A549 (cell line): ENCODE results near the gene ZGLP1. TPM values are rescaled to one million over a fixed set of nuclear protein-coding genes. Genes with fewer than 3 reads are reported as not detected.

ENCODE experiments used
- ATAC-seq, 2 experiments: fragments of 200-7000 bp in 1 of 2; fragments of >200 bp in 1 of 2; cut with Nextera tagmentation in 1 of 2; cut with Tn5 transposase in 1 of 2; 3 replicates each; pipeline versions ENCODE4 v1.8.0 to v1.9.1; 2018 to 2020; ENCODE audit warnings: mild to moderate bottlenecking in 1 of 2, moderate library complexity in 1 of 2
- CTCF ChIA-PET: fragments of 300-600 bp; sonication (Branson Sonifier 250); formaldehyde crosslinking; extraction: SDS; loops from one replicate; lab custom pipeline; 2021; ENCODE audit warnings: antibody characterized with exemption, inconsistent platforms; lab: Yijun Ruan, JAX
- POLR2A ChIA-PET: fragments of 350-600 bp; formaldehyde crosslinking; extraction: SDS; loops from one replicate; lab custom pipeline; 2021; ENCODE audit warnings: antibody characterized with exemption, inconsistent platforms; lab: Yijun Ruan, JAX
- DNase-seq, 2 experiments: peaks; one replicate each; pipeline versions ENCODE4 v3.0.0 to v3.0.0-alpha.2; 2011 to 2016; ENCODE audit warnings: low read depth in 1 of 2, low spot score in 1 of 2
- FAIRE-seq: peaks from 2 replicates; lab custom pipeline; 2011; peaks lifted over from hg19 to GRCh38; lab: Jason Lieb, UNC
- H3K27ac ChIP-seq, 2 experiments: fragments of >200 bp; sonication (Bioruptor Twin); formaldehyde crosslinking; 3 replicates each; pipeline ENCODE4 v1.5.1; 2016 to 2017
- H3K4me1 ChIP-seq: fragments of >200 bp; sonication (Bioruptor Twin); formaldehyde crosslinking; 3 replicates; pipeline ENCODE4 v1.6.1; 2016
- H3K4me2 ChIP-seq: fragments of >200 bp; sonication (Bioruptor Twin); formaldehyde crosslinking; 3 replicates; pipeline ENCODE4 v1.6.1; 2016
- H3K4me3 ChIP-seq: fragments of >200 bp; sonication (Bioruptor Twin); formaldehyde crosslinking; 3 replicates; pipeline ENCODE4 v1.5.1; 2016
- H3K9me3 ChIP-seq: fragments of >200 bp; sonication (Bioruptor Twin); formaldehyde crosslinking; 3 replicates; pipeline ENCODE4 v1.6.1; 2016
- BHLHE40 ChIP-seq: IDR thresholded peaks from 2 replicates; pipeline ENCODE4 v1.6.1; 2012; ENCODE audit warnings: low read depth, low read length, inconsistent platforms
- CHD4 ChIP-seq: fragments of 200-600 bp; sonication (generic); IDR thresholded peaks from 2 replicates; pipeline ENCODE4 v1.6.1; 2016; ENCODE audit warnings: antibody characterized with exemption, mild to moderate bottlenecking, borderline replicate concordance
- CTCF ChIP-seq: fragments of >200 bp; sonication (Bioruptor Twin); formaldehyde crosslinking; IDR thresholded peaks from 3 replicates; pipeline ENCODE4 v1.5.1; 2016
- EHMT2 ChIP-seq: fragments of 200-600 bp; sonication (generic); IDR thresholded peaks from 2 replicates; pipeline ENCODE4 v1.6.1; 2016; ENCODE audit warnings: antibody characterized with exemption, low read depth, mild to moderate bottlenecking, moderate library complexity
- EP300 ChIP-seq, 2 experiments: fragments of >200 bp; sonication (Bioruptor Twin); formaldehyde crosslinking; IDR thresholded peaks; 2 replicates in 1 of 2; 3 replicates in 1 of 2; pipeline ENCODE4 v1.6.1; 2016 to 2017
- FOSL2 ChIP-seq, 2 experiments: fragments of 450-650 bp in 1 of 2; fragments of >200 bp in 1 of 2; sonication (Bioruptor Twin) in 1 of 2; formaldehyde crosslinking; IDR thresholded peaks; 2 replicates each; pipeline versions ENCODE4 v1.5.0 to v1.6.1; 2016 to 2020; ENCODE audit warnings: mild to moderate bottlenecking in 1 of 2, moderate library complexity in 1 of 2
- FOXS1 ChIP-seq: fragments of 250-450 bp; sonication (Bioruptor Pico); IDR thresholded peaks from 2 replicates; pipeline ENCODE4 v1.5.0; 2020; ENCODE audit warnings: mild to moderate bottlenecking, moderate library complexity
- HDAC2 ChIP-seq: fragments of 200-600 bp; sonication (generic); IDR thresholded peaks from 2 replicates; pipeline ENCODE4 v1.6.1; 2016
- HEYL ChIP-seq: fragments of 250-450 bp; sonication (Bioruptor Pico); IDR thresholded peaks from 2 replicates; pipeline ENCODE4 v1.8.0; 2021; ENCODE audit warnings: mild to moderate bottlenecking, moderate library complexity
- HMGXB4 ChIP-seq: fragments of 250-450 bp; sonication (Bioruptor Pico); IDR thresholded peaks from 2 replicates; pipeline ENCODE4 v1.5.0; 2021; ENCODE audit warnings: mild to moderate bottlenecking, moderate library complexity, borderline replicate concordance
- HOXA7 ChIP-seq: fragments of 250-450 bp; sonication (Bioruptor Pico); IDR thresholded peaks from 2 replicates; pipeline ENCODE4 v1.5.0; 2020; ENCODE audit warnings: mild to moderate bottlenecking, moderate library complexity
- HOXB5 ChIP-seq: fragments of 250-450 bp; sonication (Bioruptor Pico); IDR thresholded peaks from 2 replicates; pipeline ENCODE4 v1.5.0; 2020; ENCODE audit warnings: mild to moderate bottlenecking, moderate library complexity
- JUNB ChIP-seq: fragments of >200 bp; sonication (Bioruptor Twin); formaldehyde crosslinking; IDR thresholded peaks from 2 replicates; pipeline ENCODE4 v1.6.1; 2016
- KDM1A ChIP-seq: fragments of 200-600 bp; sonication (generic); IDR thresholded peaks from 2 replicates; pipeline ENCODE4 v1.6.1; 2016; ENCODE audit warnings: low read depth, mild to moderate bottlenecking
- KDM5A ChIP-seq: fragments of 200-600 bp; sonication (generic); IDR thresholded peaks from 2 replicates; pipeline ENCODE4 v1.6.1; 2016; ENCODE audit warnings: antibody characterized with exemption, mild to moderate bottlenecking
- MAFK ChIP-seq: fragments of 450-650 bp; IDR thresholded peaks from 2 replicates; pipeline ENCODE4 v1.6.1; 2014; ENCODE audit not compliant: partially characterized antibody
- MAX ChIP-seq: IDR thresholded peaks from 2 replicates; pipeline ENCODE4 v1.6.1; 2012
- MAZ ChIP-seq: fragments of 150-350 bp; IDR thresholded peaks from 2 replicates; pipeline ENCODE4 v1.6.1; 2014; ENCODE audit warnings: antibody characterized with exemption, low read depth, low read length, borderline replicate concordance
- POLR2AphosphoS2 ChIP-seq: conservative IDR thresholded peaks from 2 replicates; pipeline ENCODE4 v1.6.1; 2012; ENCODE audit warnings: low read length, improper control_type of control experiment, inconsistent platforms
- RAD21 ChIP-seq, 2 experiments: fragments of >200 bp in 1 of 2; sonication (Bioruptor Twin) in 1 of 2; formaldehyde crosslinking in 1 of 2; IDR thresholded peaks in 1 of 2; conservative IDR thresholded peaks in 1 of 2; 2 replicates in 1 of 2; 3 replicates in 1 of 2; pipeline ENCODE4 v1.6.1; 2012 to 2018; ENCODE audit warnings: inconsistent platforms in 1 of 2
- RFX5 ChIP-seq: fragments of 450-650 bp; IDR thresholded peaks from 2 replicates; pipeline ENCODE4 v1.7.1; 2014; ENCODE audit warnings: antibody characterized with exemption, mild to moderate bottlenecking, moderate library complexity
- SREBF2 ChIP-seq: fragments of 450-650 bp; IDR thresholded peaks from 2 replicates; pipeline ENCODE4 v1.6.1; 2014; ENCODE audit warnings: mild to moderate bottlenecking, moderate library complexity
- TFCP2L1 ChIP-seq: fragments of 250-450 bp; sonication (Bioruptor Pico); IDR thresholded peaks from 2 replicates; pipeline ENCODE4 v1.5.0; 2021; ENCODE audit warnings: mild to moderate bottlenecking
- TP53 ChIP-seq: fragments of 250-450 bp; sonication (Bioruptor Pico); IDR thresholded peaks from 2 replicates; pipeline ENCODE4 v1.5.0; 2021; ENCODE audit warnings: mild to moderate bottlenecking, moderate library complexity
- ZC3H11A ChIP-seq: fragments of 450-650 bp; IDR thresholded peaks from 2 replicates; pipeline ENCODE4 v1.6.1; 2014; ENCODE audit warnings: antibody characterized with exemption, mild to moderate bottlenecking
- ZFP36 ChIP-seq: fragments of 450-650 bp; IDR thresholded peaks from 2 replicates; pipeline ENCODE4 v1.6.1; 2014; ENCODE audit warnings: borderline replicate concordance; ENCODE audit not compliant: partially characterized antibody
- WGBS: methylation state at CpG from one replicate; pipeline ENCODE4 v1.1.6; 2017; ENCODE audit errors: missing lambda C conversion rate; 5-methylcytosine and 5-hydroxymethylcytosine counted together
- polyA plus RNA-seq, 4 experiments: library from polyadenylated mRNA; depleted of rRNA in 3 of 4; stranded (reverse); fragments of >200 nt; fragmentation: RNase III in 1 of 4; extraction: RNeasy Plus Mini Kit Qiagen cat#74134 plus additional on column Dnase treatment in 1 of 4; gene quantifications; 2 replicates in 3 of 4; 3 replicates in 1 of 4; pipeline ENCODE4 v1.2.3, GENCODE V29; 2011 to 2017
- TF ChIP-seq, protein P1 (sequence below): fragments of >200 bp; sonication (Bioruptor Twin); formaldehyde crosslinking; IDR thresholded peaks from 3 replicates; pipeline ENCODE4 v1.6.1; 2016

Gene ZGLP1
- polyA plus RNA-seq, 2 of the 4 experiments (the other 2 are of a cell fraction), result 0.84 to 1.9 TPM

DNA sequence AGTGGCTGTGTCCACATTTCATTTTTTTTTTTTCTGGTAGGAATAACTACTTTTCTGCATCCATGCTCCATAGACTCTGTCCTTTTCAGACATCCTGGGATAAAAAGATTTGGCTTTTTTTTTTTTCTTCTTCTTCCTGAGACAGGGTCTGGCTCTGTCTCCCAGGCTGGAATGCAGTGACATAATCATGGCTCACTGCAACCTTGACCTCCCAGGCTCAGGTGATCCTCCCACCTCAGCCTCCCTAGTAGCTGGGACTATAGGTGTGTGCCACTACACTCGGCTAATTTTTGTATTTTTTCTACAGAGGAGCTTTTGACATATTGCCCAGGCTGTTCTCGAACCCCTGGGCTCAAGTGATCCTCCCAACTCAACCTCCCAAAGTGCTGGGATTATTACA, 33.9 kb upstream of the ZGLP1 start:
- H3K4me3 ChIP-seq, result no peak overlapping the region
- no peaks in the 10 kb centered on the region for H3K4me1 ChIP-seq
- DNase-seq (no peak), FAIRE-seq (no peak), ATAC-seq (no peak)
- no peaks in the 10 kb centered on the region for H3K9me3 ChIP-seq
- WGBS, result 22% methylated on average over 2 of the region's 2 CpGs
- POLR2A ChIA-PET, result interaction anchor here (0.7 to 0.8 kb wide), 2 partner anchors 10 to 54 kb away, joined by 4 read pairs; partner anchors contain the start of genes ICAM5 and RAVER1
- TF ChIP-seq, protein P1, sequence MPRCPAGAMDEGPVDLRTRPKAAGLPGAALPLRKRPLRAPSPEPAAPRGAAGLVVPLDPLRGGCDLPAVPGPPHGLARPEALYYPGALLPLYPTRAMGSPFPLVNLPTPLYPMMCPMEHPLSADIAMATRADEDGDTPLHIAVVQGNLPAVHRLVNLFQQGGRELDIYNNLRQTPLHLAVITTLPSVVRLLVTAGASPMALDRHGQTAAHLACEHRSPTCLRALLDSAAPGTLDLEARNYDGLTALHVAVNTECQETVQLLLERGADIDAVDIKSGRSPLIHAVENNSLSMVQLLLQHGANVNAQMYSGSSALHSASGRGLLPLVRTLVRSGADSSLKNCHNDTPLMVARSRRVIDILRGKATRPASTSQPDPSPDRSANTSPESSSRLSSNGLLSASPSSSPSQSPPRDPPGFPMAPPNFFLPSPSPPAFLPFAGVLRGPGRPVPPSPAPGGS, result no peak
- TF ChIP-seq KDM5A (no peak), HOXB5 (CRISPR knock-in tag) (no peak)
- no peak overlapping the region for H3K4me2 ChIP-seq
- H3K27ac ChIP-seq, result no peak overlapping the region
- CTCF ChIA-PET, result interaction anchor here (0.6 to 1.6 kb wide), 6 partner anchors 10 to 84 kb away, joined by 3 to 6 read pairs (median 3); no protein-coding TSS in a partner anchor

- H3K4me2 ChIP-seq, result no peak overlapping the region
- ATAC-seq (no peak), DNase-seq (no peak), FAIRE-seq (no peak)
- H3K27ac ChIP-seq, result no peak overlapping the region
- TF ChIP-seq, protein P1, result no peak
- TF ChIP-seq CHD4, result no peak
- TF ChIP-seq JUNB, result no peak
- TF ChIP-seq FOSL2 (IDR thresholded peaks at IDR 0.05), result no peak
- no peak for TF ChIP-seq FOSL2 (CRISPR knock-in tag; IDR thresholded peaks at IDR 0.05)
- TF ChIP-seq KDM1A, result no peak
- no peak for TF ChIP-seq HEYL (CRISPR knock-in tag)
- TF ChIP-seq TFCP2L1 (CRISPR knock-in tag), result no peak
- no peak for TF ChIP-seq FOXS1 (CRISPR knock-in tag)
- no peak for TF ChIP-seq HDAC2
- TF ChIP-seq EHMT2, result no peak
- no peak for TF ChIP-seq BHLHE40
- no peak for TF ChIP-seq MAX
- TF ChIP-seq HOXA7 (CRISPR knock-in tag), result no peak
- TF ChIP-seq EP300 (IDR thresholded peaks at IDR 0.05), result no peak
- H3K4me3 ChIP-seq, result no peak overlapping the region
- H3K9me3 ChIP-seq, result no peaks in the 10 kb centered on the region
- ChIA-PET POLR2A (no interaction called here), CTCF (no interaction called here)
- 0 out of 3 replicates have a peak, but pooled peaks cover 2% of the 10 kb centered on the region for H3K4me1 ChIP-seq
- 77% methylated on average over 5 of the region's 5 CpGs for WGBS
Measured at GRCh38 chr19:10339977-10340376, 30.4 kb upstream of the ZGLP1 start.

- WGBS, result 74% methylated on average over 6 of the region's 14 CpGs
- DNase-seq (no peak), ATAC-seq (no peak), FAIRE-seq (no peak)
- Histone ChIP-seq H3K4me1 (0 out of 3 replicates have a peak, but pooled peaks cover 3% of the 10 kb centered on the region), H3K4me3 (no peak within 1 kb of the TSS), H3K27ac (no peak within 1 kb of the TSS), H3K9me3 (no peaks in the 10 kb centered on the region), H3K4me2 (no peak within 1 kb of the TSS)
- ChIA-PET POLR2A (no interaction called here), CTCF (no interaction called here)
- TF ChIP-seq MAZ (no peak), HDAC2 (no peak), HMGXB4 (no peak), CTCF (no peak), RFX5 (no peak), POLR2AphosphoS2 (no peak), RAD21 (conservative IDR thresholded peaks at IDR 0.05 in 1 of 2, IDR thresholded peaks at IDR 0.05 in 1 of 2) (no peak), EHMT2 (no peak), TP53 (CRISPR knock-in tag) (no peak), MAFK (no peak), KDM5A (no peak), SREBF2 (no peak), ZC3H11A (no peak), ZFP36 (no peak)
- TF ChIP-seq, protein P1, result no peak
Measured at GRCh38 chr19:10339380-10339960, 29.9 kb upstream of the ZGLP1 start, which contains the start of gene ICAM3. TSS of gene ICAM3 (minus strand) at chr19:10339624. CDS start at chr19:10339614, 10 bp downstream.
